ENCODE results near the gene DECR2. TPM values are rescaled to one million over a fixed set of nuclear protein-coding genes. Genes with fewer than 3 reads are reported as not detected.

The DECR2 gene
- total and polyA plus RNA-seq, 9 of the 15 experiments (the other 6 are each of a cell fraction or from before 2014, with no cell fraction given), result 1.0 to 31.9 (median 10.3) TPM

GRCh38 chr16:454397-454940 lies 52.8 kb downstream of the DECR2 start (continued):
- no peak for TF ChIP-seq STAT6 (CRISPR knock-in tag; IDR thresholded peaks at IDR 0.05)
- no peak for TF ChIP-seq MCM3 (IDR thresholded peaks at IDR 0.05)
- TF ChIP-seq BCL6 (CRISPR knock-in tag; IDR thresholded peaks at IDR 0.05), result no peak
- TF ChIP-seq ZSCAN32 (CRISPR knock-in tag; IDR thresholded peaks at IDR 0.05), result no peak
- no peak for TF ChIP-seq TEAD2 (tag; IDR thresholded peaks at IDR 0.05)
- TF ChIP-seq EGR1 (conservative IDR thresholded peaks at IDR 0.05), result no peak
- TF ChIP-seq CBFB (CRISPR knock-in tag; IDR thresholded peaks at IDR 0.05), result no peak
- no peak for TF ChIP-seq HEY1 (CRISPR knock-in tag; IDR thresholded peaks at IDR 0.05; ENCODE audit: borderline replicate concordance)
- TF ChIP-seq MAZ (CRISPR knock-in tag; conservative IDR thresholded peaks at IDR 0.05 in 1 of 2, IDR thresholded peaks at IDR 0.05 in 1 of 2), result no peak

GRCh38 chr16:455453-455852 lies 53.8 kb downstream of the DECR2 start:
- POLR2A ChIA-PET, result no interaction called here
- Histone ChIP-seq H4K20me1 (replicated peaks; ENCODE audit: control insufficient read depth, insufficient read depth, low read length) (0 out of 2 replicates have a peak, but pooled peaks cover 9% of the 10 kb centered on the region), H3K27ac (ENCODE audit: extremely low read depth, low read depth, low read length) (no peak overlapping the region), H3K27me3 (ENCODE audit: control insufficient read depth in 2 of 2, insufficient read depth in 2 of 2, low read length in 2 of 2) (no peaks in the 10 kb centered on the region), H3K4me3 (no peak overlapping the region), H3K9me1 (ENCODE audit: control insufficient read depth, insufficient read depth, low read length) (peaks cover 4% of the 10 kb centered on the region), H3K9me3 (replicated peaks; ENCODE audit: control insufficient read depth, insufficient read depth, low read depth, low read length) (no peaks in the 10 kb centered on the region), H3K36me3 (ENCODE audit: control insufficient read depth, insufficient read depth, low read length) (no peaks in the 10 kb centered on the region), H3K4me1 (replicated peaks in 1 of 2; ENCODE audit: control insufficient read depth in 2 of 2, insufficient read depth in 2 of 2, low read length in 2 of 2) (peaks cover 10 to 11% of the 10 kb centered on the region in 2 experiments), H3K4me2 (ENCODE audit: insufficient read depth, low read length) (no peak overlapping the region), H2AFZ (ENCODE audit: low read depth, low read length) (no peak overlapping the region), H3K9ac (ENCODE audit: insufficient read depth in 1 of 2, low read depth in 2 of 2, low read length in 2 of 2) (no peak overlapping the region), H3K79me2 (ENCODE audit: control insufficient read depth, insufficient read depth, low read length) (no peaks in the 10 kb centered on the region)
- DNase-seq (ENCODE audit: extremely low read depth in 1 of 4, low spot score in 3 of 4) (no peak), FAIRE-seq (no peak), ATAC-seq (no peak)
- 69% methylated on average over 9 of the region's 12 CpGs for WGBS (ENCODE audit: insufficient coverage, low coverage, missing lambda C conversion rate)
- in situ Hi-C loops (cut with MboI), result no loop called here
- peak; percentile 54; the same call in 1 of the 2 replicates for TF ChIP-seq CEBPB (tag; IDR thresholded peaks at IDR 0.05)
- TF ChIP-seq HNRNPL (IDR thresholded peaks at IDR 0.05; ENCODE audit: low read depth, low read length), result no peak
- intact Hi-C loops (cut with micrococcal nuclease), result no loop called here
- no TSS peak for BruUV-seq (replicated peaks)
- CTCF ChIA-PET (ENCODE audit: low intra/inter-chr PET ratio), result no interaction called here

Measured in K562 (cell line).